Adipocyte (in vitro differentiated cells): ENCODE measurements around the gene ATP11C.
A peak's percentile ranks its signal among the peaks of the same experiment; 100 is the strongest.

Experiments
- DNase-seq: peaks from one replicate; pipeline ENCODE4 v3.0.0-alpha.2; 2015; ENCODE audit warnings: low read depth
- H3K27me3 ChIP-seq: replicated peaks from 2 replicates; pipeline ENCODE4 v1.7.0; 2013; ENCODE audit warnings: mild to moderate bottlenecking, low read length, moderate library complexity; ENCODE audit not compliant: control insufficient read depth, insufficient read depth
- H3K36me3 ChIP-seq: 2 replicates; pipeline ENCODE4 v1.7.0; 2013; ENCODE audit warnings: low read length, mild to moderate bottlenecking, moderate library complexity; ENCODE audit not compliant: control insufficient read depth, insufficient read depth, severe bottlenecking
- H3K4me1 ChIP-seq: 2 replicates; pipeline ENCODE4 v1.7.0; 2013; ENCODE audit warnings: mild to moderate bottlenecking, low read length, moderate library complexity; ENCODE audit not compliant: control insufficient read depth, insufficient read depth
- H3K4me3 ChIP-seq: 2 replicates; pipeline ENCODE4 v1.7.0; 2013; ENCODE audit warnings: mild to moderate bottlenecking, low read length, moderate library complexity
- H3K9ac ChIP-seq: 2 replicates; pipeline ENCODE4 v1.7.0; 2013; ENCODE audit warnings: mild to moderate bottlenecking, low read length, moderate library complexity
- H3K9me3 ChIP-seq: 2 replicates; pipeline ENCODE4 v1.7.0; 2013; ENCODE audit warnings: mild to moderate bottlenecking, low read length, moderate library complexity; ENCODE audit not compliant: control insufficient read depth

The ATP11C gene

DNA sequence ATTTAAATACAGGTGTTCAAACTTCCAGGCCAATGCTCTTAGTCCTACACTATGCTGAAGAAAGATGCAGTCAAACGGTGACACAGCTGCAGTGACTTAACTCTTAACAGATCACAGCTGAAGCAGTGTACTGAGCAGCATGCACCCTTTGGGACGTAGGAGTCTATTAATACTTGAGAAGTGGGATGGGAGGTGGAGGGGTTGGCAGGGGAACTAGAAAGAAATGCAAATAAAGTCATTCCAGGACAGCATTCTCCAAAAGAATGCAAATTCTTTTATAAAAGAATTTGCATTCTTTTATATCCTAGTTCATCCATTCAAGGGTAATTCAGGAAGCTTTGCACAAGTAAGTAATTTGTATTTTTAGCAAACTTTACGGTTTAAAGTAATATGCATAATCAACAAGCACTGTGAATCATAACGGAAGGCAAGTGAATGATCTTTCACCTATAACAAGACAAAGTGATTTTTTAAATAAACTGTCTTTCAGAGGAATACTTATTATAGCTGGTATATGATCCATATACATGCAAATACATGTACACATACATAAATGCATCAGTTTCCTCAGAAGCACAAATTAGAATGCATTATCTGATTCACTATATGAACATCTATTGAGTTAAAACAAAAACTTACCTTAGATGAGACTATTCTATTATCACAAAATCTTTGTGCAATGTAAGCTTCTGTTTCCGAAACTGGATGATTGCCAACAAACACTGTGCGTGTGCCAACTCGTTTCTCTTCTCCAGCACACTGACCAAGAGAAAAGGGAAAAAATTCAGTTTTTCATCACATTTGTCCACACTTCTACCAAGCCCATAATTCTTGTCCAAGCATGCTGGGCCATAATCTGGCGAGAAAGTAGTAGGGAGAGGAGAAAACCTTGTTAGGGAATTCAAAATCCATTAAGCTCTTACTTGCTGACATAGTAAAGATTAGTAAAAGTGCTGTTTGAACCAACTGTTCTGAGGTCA is 106.5 kb downstream of the ATP11C start:
- H3K4me1 ChIP-seq: peaks cover 51% of the 10 kb centered on the region
- peak overlapping the region; percentile 33 for H3K4me3 ChIP-seq
- DNase-seq: peak; percentile 30
- H3K9ac ChIP-seq: peak overlapping the region; percentile 7
- H3K27me3 ChIP-seq: no peaks in the 10 kb centered on the region
- no peaks in the 10 kb centered on the region for H3K36me3 ChIP-seq
- no peaks in the 10 kb centered on the region for H3K9me3 ChIP-seq

DNA sequence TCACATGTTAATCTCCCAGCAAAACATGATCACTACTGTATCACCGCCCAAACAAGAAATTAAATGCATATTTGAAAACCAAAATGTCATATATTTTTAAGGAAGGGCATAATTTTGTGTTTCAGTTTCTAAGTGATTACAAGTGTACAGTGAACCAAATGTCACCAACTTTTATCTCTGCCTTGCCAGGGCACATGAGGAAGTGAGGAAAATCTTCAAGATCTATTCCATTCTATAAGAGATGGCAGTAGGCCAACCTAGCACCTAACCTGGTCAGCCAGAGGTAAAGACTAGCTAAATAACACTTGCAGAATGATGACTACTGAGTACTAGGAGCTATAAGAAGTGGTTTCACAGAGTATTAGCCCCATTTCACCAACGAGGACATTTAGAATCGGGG is 107.2 kb downstream of the ATP11C start:
- no peaks in the 10 kb centered on the region for H3K9me3 ChIP-seq
- no peaks in the 10 kb centered on the region for H3K27me3 ChIP-seq
- H3K9ac ChIP-seq: no peak overlapping the region
- peaks cover 44% of the 10 kb centered on the region for H3K4me1 ChIP-seq
- no peaks in the 10 kb centered on the region for H3K36me3 ChIP-seq
- no peak for DNase-seq
- H3K4me3 ChIP-seq: no peak overlapping the region

DNA sequence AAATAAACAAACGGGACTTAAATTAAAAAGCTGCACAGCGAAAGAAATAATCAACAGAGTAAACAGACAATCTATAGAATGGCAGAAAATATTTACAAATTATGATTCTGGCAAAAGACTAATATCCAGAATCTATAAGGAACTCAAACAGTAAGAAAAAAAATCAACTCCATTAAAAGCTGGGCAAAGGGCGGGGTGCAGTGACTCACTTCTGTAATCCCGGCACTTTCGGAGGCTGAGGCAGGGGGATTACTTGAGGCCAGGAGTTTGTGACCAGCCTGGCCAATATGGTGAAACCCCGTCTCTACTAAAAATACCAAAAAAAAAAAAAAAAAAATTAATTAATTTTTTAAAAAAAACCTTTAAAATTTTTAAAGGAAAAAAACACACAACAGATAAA is 109.0 kb downstream of the ATP11C start:
- Histone ChIP-seq H3K4me3 (peak overlapping the region; percentile 22), H3K9me3 (no peaks in the 10 kb centered on the region), H3K4me1 (peaks cover 38% of the 10 kb centered on the region), H3K27me3 (no peaks in the 10 kb centered on the region), H3K36me3 (no peaks in the 10 kb centered on the region), H3K9ac (peak overlapping the region; percentile 65)
- peak; percentile 25 for DNase-seq

DNA sequence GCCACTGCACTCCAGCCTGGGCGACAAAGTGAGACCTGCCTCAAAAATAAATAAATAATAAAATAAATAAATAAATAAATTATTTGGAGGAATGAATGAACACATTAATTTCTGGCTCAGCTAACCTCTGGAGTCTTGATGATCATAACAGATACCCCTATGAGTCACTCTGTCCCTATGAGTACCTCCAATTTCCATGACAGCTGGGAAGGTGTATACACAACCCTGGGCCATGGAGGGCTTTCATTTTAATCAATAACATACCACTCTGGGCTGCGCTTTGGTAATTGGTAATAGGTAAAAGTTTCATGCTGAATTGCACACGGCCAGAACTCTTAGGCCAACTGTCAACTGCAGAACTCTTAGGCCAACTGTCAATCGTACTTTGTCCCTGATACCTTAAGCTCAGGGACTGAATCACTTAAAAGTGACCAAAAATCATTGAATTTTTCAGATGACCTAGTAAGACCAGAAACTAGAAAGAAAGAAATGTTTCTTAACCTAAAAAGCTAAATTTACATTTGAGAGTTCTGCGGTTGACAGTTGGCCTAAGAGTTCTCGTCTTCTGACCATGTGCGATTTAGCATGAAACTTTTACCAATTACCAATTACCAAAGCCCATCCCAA is 112.4 kb downstream of the ATP11C start:
- H3K4me3 ChIP-seq: no peak overlapping the region
- peaks cover 5% of the 10 kb centered on the region for H3K4me1 ChIP-seq
- H3K36me3 ChIP-seq: peaks cover 5% of the 10 kb centered on the region
- H3K9me3 ChIP-seq: no peaks in the 10 kb centered on the region
- no peak for DNase-seq
- no peak overlapping the region for H3K9ac ChIP-seq
- no peaks in the 10 kb centered on the region for H3K27me3 ChIP-seq

DNA sequence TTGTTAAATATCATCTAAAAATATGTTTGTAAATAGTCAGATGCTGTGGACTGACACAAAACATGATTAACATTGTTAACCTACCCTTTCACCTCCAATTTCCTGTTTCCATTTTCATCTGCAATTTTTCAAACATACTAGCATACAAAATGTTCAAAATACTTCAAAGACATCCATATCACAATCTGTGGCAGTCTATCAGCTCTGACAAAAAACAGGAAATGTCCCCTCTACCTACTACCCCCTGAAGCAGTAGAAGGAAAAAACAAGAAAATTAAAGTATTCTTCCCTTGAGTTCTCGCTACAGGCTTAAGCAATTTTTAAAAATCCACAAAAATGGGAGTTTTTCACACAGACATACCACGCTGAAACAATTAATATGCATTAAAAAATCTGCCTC is 116.6 kb downstream of the ATP11C start:
- DNase-seq: no peak
- Histone ChIP-seq H3K27me3 (no peaks in the 10 kb centered on the region), H3K4me3 (no peak overlapping the region), H3K9me3 (no peaks in the 10 kb centered on the region), H3K4me1 (no peaks in the 10 kb centered on the region), H3K9ac (peak overlapping the region; percentile 23), H3K36me3 (peaks cover 9% of the 10 kb centered on the region)

DNA sequence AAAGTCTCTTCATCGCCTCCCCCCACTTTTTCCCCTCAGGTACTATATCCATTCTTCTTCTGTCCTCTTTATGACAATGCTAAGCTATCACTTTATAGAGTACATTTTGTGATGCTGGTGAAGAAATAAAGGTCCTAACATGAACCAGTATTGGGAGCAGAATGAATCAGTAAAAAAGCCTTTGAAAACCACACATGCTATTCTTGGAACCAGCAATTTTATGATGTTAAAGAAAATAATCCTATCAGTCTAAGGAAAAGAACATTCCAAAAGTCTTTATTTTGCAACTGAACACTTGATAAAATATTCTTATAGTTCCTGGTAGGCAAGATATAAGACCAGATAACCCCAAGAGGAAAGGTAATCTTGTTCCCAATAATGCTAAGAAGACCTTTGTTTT is 117.1 kb downstream of the ATP11C start:
- no peak overlapping the region for H3K9ac ChIP-seq
- H3K9me3 ChIP-seq: no peaks in the 10 kb centered on the region
- H3K4me3 ChIP-seq: no peak overlapping the region
- DNase-seq: peak; percentile 38
- no peaks in the 10 kb centered on the region for H3K4me1 ChIP-seq
- no peaks in the 10 kb centered on the region for H3K27me3 ChIP-seq
- peaks cover 9% of the 10 kb centered on the region for H3K36me3 ChIP-seq

DNA sequence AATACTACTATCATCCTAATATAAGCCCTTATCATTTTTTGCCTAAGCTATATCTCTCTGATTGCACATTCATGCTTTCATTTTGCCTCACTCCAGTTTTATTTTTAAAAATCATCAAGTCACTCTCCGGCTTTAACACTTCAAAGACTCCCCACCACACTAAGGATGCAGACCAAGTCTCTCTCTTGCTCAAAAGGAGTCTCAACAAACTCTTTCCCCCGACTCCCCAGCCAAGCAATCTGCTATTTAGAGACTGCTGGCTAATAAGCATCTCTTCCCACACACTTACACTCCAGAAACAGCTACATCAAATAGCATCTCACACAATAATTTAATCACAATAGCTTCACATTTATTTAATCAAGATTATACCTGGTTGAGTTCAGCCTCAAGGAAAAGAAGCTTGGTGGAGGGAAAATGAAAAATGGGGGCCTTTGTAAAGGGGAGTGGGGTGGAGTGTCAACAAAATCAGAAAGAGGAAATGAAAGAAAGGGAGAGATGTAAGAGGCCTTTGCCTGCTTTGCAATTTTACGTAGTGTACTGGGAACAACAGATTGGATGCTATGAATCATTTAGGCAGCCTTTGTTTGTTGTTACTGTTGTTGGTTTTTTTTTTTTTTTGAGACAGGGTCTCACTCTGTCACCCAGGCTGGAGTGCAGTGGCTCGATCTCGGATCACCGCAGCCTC is 120.8 kb downstream of the ATP11C start:
- Histone ChIP-seq H3K4me1 (no peaks in the 10 kb centered on the region), H3K9ac (no peak overlapping the region), H3K36me3 (peaks cover 4% of the 10 kb centered on the region), H3K4me3 (no peak overlapping the region), H3K9me3 (no peaks in the 10 kb centered on the region), H3K27me3 (no peaks in the 10 kb centered on the region)
- DNase-seq: no peak

DNA sequence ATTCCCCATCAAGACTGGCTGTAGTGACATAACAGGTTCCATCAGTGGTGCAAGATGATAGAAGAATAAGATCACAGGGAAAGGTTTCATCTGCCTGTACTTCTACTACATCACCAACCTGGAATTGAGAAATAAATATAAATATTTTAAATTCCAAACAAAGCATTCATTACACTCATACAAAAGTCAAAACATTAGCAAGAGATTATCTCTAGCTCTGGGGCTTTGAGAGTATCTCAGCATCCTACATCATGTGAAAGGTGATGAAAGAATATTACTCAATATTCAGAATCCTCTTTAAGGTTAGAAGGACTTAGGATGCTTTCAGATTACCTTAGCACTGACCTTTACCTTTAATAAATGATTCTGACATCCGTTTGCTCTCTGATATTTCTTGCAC is 128.4 kb downstream of the ATP11C start:
- Histone ChIP-seq H3K9ac (no peak overlapping the region), H3K4me1 (no peaks in the 10 kb centered on the region), H3K4me3 (no peak overlapping the region), H3K36me3 (peaks cover 15% of the 10 kb centered on the region), H3K9me3 (no peaks in the 10 kb centered on the region), H3K27me3 (no peaks in the 10 kb centered on the region)
- no peak for DNase-seq

DNA sequence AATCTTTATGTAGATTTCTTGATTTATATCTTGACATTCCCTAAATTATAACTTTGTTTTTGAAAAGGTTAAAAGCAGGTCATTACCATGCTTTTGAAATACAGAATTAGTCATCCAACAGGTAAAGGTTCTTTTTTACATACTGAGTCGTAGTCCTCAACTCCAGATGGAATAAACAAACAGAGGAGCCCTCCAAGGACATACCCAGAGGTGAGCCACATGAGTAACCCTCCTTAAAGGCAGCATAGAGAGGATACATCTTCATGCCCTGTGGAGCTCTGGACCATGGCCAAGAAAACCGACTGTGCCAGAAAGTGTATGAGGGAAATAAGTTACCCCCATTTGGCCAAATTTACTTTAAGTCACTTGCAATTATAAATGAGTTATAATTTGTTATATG is 129.6 kb downstream of the ATP11C start:
- H3K4me3 ChIP-seq: no peak overlapping the region
- no peaks in the 10 kb centered on the region for H3K9me3 ChIP-seq
- no peaks in the 10 kb centered on the region for H3K4me1 ChIP-seq
- peaks cover 15% of the 10 kb centered on the region for H3K36me3 ChIP-seq
- no peaks in the 10 kb centered on the region for H3K27me3 ChIP-seq
- no peak overlapping the region for H3K9ac ChIP-seq
- no peak for DNase-seq

DNA sequence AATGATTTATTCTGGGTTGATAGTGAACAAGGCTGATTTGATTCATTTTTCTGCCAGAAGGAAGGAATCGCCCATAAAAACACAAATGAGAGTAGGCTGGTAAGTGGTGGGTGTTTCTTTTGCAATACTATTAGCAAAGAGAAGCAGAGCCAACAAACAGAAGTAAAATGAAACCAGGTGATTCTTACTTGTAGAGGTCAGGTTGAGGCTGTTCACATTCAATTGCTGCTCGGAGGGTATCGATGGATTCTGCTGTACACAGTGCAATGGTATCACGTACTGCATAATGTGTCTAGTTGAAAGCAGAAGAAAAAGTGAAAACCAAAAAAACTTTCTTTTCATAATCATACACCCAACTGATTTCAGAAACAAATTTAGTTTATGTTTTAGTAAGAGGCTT is 130.8 kb downstream of the ATP11C start:
- Histone ChIP-seq H3K36me3 (peaks cover 18% of the 10 kb centered on the region), H3K9me3 (no peaks in the 10 kb centered on the region), H3K9ac (no peak overlapping the region), H3K4me1 (no peaks in the 10 kb centered on the region), H3K4me3 (no peak overlapping the region), H3K27me3 (no peaks in the 10 kb centered on the region)
- DNase-seq: no peak

DNA sequence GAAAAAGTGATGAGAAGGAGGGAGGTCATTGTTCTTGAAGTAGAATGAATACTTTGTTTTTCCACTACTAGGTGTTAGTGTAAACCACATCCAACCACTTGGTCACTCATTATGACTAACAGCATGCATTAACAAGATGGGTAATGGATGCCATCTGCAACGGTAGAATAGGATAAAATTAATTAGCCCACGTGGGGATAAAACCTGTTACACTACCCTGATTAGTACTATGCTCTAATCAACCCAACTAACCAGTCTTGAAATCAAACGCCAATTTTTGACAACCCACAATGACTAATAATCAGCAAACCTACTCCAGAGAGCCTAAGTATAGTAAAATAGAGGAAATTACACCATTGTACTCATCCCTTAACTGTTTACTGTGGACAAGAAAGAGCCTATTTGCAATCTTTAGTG is 131.4 kb downstream of the ATP11C start:
- H3K36me3 ChIP-seq: peaks cover 18% of the 10 kb centered on the region
- no peaks in the 10 kb centered on the region for H3K4me1 ChIP-seq
- DNase-seq: no peak
- no peaks in the 10 kb centered on the region for H3K27me3 ChIP-seq
- no peak overlapping the region for H3K4me3 ChIP-seq
- H3K9ac ChIP-seq: no peak overlapping the region
- H3K9me3 ChIP-seq: no peaks in the 10 kb centered on the region
